GM21390 (cell line): Measurements from ENCODE around the gene UST.
"Not testable (repeated sequence)": the region's sequence is repeated elsewhere in the genome, so short reads cannot be mapped to it uniquely, and the experiment has no call there.

Experiments used
- ATAC-seq: cut with Tn5 transposase; IDR thresholded peaks from one replicate; pipeline ENCODE4 v1.9.1; 2021; ENCODE audit not compliant: unreplicated experiment

The UST gene

GRCh38 chr6:149027484-149027883 is 280.7 kb downstream of the UST start:
- no peak for ATAC-seq

- no peak for ATAC-seq
Observed at GRCh38 chr6:149028767-149029405, 282.1 kb downstream of the UST start.

GRCh38 chr6:149031201-149031858 is 284.5 kb downstream of the UST start:
- no peak for ATAC-seq

DNA sequence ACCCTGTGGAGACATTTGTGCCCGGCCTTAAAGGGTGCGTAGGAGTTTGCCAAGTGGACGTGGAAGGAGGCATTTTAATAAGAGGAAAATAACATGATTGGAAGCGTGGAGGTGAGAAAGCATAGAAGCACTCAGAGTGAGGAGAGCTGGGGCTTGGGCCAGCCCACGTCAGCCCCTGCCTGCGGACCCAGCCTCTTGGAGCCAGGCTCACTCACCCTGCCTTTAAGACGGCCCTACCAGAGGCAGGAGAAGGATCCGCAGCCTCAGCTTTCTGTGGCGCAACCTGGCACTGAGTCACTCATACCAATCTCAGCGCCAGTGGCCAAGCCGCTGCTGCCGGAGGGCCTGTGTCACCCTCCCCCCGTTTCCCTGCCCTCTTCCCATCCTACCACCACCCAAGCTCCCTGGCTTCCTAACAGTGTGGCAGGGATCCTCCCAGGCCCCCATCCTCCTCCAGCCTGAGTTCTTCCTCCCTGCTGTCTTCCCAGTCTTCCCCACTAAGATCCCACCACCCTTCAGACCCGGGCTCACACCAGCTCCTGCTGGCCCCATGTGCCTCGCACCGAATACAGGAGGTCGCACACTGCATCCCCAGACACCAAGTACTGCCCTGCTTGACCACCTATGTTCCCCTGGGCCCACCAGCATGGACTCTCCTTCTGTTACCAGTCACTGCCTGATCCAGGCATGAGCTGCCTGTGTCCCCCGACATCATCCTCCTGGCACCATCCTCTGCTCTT is 285.2 kb downstream of the UST start:
- ATAC-seq: peak; percentile 19

DNA sequence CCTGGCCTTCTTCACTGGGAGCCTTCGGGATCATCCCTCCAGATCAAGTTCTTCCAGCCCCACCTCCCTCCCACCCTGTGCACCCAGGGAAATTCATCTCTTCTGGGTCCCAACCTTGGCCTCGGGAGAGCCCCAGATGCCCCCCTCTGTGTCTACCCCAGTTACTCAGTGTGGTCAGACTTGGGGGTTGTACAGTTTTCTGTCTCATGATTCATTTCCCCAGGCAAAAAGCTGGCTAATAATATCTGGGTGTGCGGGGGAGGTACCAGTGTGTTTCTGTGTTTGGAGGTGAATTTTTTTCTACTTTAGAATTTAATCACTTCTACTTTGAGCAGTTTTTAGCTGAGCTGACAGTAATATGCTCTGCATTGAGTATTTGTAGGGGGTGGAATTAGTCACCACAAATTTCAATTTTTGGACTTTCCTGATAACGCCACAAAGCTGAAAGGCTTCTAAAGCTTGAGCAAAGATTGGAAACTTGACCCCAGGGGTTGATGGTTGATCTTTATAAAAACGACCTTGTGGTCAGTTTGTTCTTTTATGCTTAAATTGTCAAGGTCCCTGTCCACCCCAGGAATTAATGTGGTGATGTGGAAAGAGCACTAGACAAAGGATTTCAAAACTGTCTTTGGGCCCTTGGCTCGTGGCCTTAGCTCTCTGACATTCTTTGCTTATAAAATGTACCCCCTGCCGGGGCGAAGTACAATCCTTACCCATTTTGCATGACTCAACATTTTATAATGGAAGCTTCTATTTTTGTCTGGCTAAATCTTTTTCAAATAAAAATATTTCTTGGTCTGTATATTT is 286.0 kb downstream of the UST start:
- ATAC-seq: peak; percentile 81

- ATAC-seq: no peak
Observed at GRCh38 chr6:149033454-149033853, 286.6 kb downstream of the UST start.

GRCh38 chr6:149035766-149036165 is 288.9 kb downstream of the UST start:
- no peak for ATAC-seq

GRCh38 chr6:149037051-149037671 is 290.3 kb downstream of the UST start:
- no peak for ATAC-seq

DNA sequence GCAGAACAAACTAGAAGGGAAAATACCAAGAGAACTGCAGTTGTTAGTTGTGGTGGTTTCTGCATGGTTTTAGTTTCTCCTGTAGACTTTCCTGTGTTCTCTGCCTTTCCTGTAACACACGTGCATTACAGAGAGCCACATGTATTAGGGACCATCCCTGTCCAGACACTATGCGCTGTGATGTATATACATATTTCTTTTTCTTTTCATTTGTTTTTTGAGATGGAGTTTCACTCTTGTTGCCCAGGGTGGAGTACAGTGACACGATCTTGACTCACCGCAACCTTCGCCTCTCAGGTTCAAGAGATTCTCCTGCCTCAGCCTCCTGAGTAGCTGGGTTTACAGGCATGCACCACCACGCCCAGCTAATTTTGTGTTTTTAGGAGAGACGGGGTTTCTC is 292.2 kb downstream of the UST start:
- ATAC-seq: not testable (repeated sequence)

GRCh38 chr6:149041953-149042352 is 295.1 kb downstream of the UST start:
- no peak for ATAC-seq

DNA sequence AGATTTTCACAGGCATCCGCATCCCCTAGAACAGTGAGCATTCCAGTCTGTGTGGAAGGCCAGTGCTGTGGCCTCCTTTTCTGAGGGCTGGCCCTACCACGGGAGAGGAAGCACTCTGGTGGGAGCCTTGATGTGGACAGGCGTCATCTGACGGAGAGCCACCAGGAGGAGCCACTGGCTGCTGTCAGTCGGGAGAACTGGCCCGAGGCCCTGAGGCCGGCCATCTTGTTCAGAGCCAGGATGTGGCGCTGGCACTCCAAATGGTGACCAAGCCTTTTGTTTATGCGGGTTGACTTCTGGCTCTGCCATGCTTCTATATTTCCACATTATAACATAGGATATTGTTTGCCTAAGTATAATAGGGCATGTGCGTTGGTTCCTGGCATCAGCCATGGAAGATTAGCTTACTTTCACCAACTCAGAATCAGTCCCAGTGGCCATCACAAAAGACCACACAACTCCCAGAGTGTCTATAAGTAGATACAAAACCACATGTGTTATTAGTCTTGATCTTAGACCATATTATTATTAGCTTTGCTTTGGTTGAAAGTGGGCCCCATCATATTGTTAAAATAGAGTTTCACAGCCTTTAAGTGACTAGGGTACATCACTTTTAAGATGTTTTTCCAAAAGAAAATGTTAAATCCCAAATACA is 296.8 kb downstream of the UST start:
- no peak for ATAC-seq

DNA sequence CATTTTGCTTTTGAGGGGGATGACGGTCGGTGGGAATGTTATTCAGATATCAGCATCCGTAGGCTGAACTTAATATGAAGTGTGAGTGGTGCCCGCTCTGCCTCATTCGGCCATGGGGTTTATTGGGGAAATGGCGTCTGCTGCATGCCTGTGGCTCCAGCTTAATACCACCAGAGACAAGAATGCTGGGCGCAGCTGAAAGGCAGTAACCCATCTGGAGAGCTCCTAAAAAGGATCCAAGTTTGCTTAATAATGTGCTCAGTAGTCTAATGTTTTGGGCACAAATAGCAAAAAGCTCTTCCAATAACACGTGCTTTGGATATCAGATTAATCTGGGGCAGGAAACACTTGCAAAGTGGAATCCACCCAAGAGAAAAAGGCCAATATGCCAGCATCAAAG is 297.7 kb downstream of the UST start:
- ATAC-seq: no peak

- ATAC-seq: peak; percentile 52
Observed at GRCh38 chr6:149045404-149045803, 298.6 kb downstream of the UST start.

DNA sequence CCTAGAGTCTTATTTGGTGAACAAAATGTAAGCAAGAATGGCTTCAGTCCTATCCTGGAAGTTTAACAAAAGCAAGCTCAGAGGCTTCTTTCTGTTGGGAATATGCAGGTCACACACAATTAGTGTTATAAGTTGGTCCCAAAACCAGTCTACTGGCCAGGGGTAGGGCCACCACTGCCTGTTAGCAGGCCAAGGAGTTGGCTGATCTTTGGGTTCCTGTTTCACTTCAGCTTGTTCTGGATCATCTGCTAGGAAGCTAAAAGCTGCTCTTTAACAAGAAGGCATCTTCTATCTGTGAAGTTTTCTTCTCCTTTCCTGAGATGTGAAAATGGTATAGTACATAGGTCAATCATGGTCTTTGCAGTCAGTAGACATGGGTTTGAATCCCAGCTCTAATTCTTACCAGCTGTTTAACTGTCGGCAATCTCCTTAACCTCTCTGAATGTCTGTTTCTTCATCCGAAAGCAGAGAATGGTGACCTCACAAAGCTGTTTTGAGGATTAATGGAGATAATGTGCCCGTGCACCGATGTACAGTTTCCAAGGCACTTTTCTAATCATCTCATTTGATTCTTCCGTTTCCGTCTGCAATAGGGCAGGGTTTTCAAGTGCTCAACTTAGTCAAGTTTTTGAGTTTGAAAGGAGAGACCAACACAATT is 299.5 kb downstream of the UST start:
- no peak for ATAC-seq

DNA sequence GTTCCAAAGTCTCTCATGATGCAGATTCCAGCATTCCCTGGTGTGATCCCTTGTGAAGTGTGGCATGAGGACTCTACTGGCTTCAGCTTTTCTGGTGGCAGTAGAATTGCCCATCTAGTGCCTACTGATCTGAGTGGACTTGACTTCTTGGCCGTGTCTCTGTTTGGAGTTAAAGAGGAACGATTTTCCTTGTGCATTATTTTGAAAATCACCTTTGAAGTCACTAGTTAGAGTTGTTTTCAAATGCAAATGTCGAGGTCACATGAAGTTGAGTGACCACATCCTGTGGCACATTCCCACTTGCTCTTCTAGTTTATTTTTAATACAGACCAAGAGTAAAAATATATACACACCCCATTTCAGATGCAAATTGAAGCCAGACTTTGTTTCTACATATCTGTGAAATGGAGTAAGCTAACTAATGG is 300.0 kb downstream of the UST start:
- peak; percentile 79 for ATAC-seq

DNA sequence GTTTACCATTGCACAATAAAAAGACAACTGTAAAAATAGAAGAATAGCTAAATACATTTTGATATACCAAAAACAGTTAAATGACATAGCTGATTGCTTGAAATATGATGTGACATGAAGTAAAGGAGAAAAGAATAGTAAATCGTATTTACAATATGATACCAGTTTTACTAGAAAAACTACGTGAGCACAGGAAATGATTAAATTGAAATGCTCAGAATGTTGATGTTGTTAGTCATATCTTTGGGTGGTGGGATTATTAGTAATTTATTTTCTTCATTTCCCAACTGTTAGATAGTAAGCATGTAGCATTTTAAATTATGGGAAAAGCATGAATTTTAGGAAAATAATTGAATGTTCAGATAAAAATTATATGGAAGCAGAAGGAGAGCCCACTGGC is 302.4 kb downstream of the UST start:
- ATAC-seq: no peak

- no peak for ATAC-seq
Observed at GRCh38 chr6:149050160-149050559, 303.3 kb downstream of the UST start.

GRCh38 chr6:149052350-149053106 is 305.7 kb downstream of the UST start:
- peak; percentile 34 for ATAC-seq
